CD14-positive monocyte (primary cell): ENCODE data around the gene DLGAP1. TPM values are rescaled to one million over a fixed set of nuclear protein-coding genes. Genes with fewer than 3 reads are reported as not detected.

Source experiments
- DNase-seq, 3 donors: peaks; one replicate each; pipeline ENCODE4 v3.0.0-alpha.2; 2011 to 2022
- H2AFZ ChIP-seq: 2 replicates; pipeline ENCODE4 v1.6.0; 2012; ENCODE audit warnings: mild to moderate bottlenecking, low read depth, low read length, inconsistent platforms; ENCODE audit not compliant: insufficient read depth, poor library complexity, severe bottlenecking
- H3K27ac ChIP-seq, 2 donors: 1 replicate in 1 of 2; 2 replicates in 1 of 2; pipeline ENCODE4 v1.5.1; 2012 to 2013; ENCODE audit warnings: low read length in 2 of 2, control low read depth in 1 of 2, inconsistent platforms in 1 of 2, low read depth in 1 of 2, mild to moderate bottlenecking in 1 of 2
- H3K27me3 ChIP-seq, 2 donors: one replicate each; pipeline versions ENCODE4 v1.6.0 to v1.6.1; 2011 to 2013; ENCODE audit warnings: low read length in 2 of 2; ENCODE audit not compliant: control insufficient read depth in 2 of 2, insufficient read depth in 2 of 2
- H3K36me3 ChIP-seq, 2 donors: replicated peaks in 1 of 2; 1 replicate in 1 of 2; 2 replicates in 1 of 2; pipeline versions ENCODE4 v1.5.1 to v1.6.1; 2012 to 2013; ENCODE audit warnings: low read length in 2 of 2, control low read depth in 1 of 2, inconsistent platforms in 1 of 2, mild to moderate bottlenecking in 1 of 2; ENCODE audit not compliant: insufficient read depth in 2 of 2, control insufficient read depth in 1 of 2
- H3K4me1 ChIP-seq, 2 donors: 1 replicate in 1 of 2; 2 replicates in 1 of 2; pipeline versions ENCODE4 v1.5.1 to v1.6.1; 2012 to 2013; ENCODE audit warnings: low read length in 2 of 2, control low read depth in 1 of 2, inconsistent platforms in 1 of 2, mild to moderate bottlenecking in 1 of 2, moderate library complexity in 1 of 2; ENCODE audit not compliant: insufficient read depth in 2 of 2, control insufficient read depth in 1 of 2
- H3K4me2 ChIP-seq: replicated peaks from 2 replicates; pipeline ENCODE3; 2012; ENCODE audit warnings: low read length, moderate library complexity, mild to moderate bottlenecking; ENCODE audit not compliant: poor library complexity, severe bottlenecking; ENCODE audit errors: extremely low read depth
- H3K4me3 ChIP-seq, 3 experiments: fragments of 200-600 bp in 1 of 3; sonication (generic) in 1 of 3; replicated peaks in 1 of 3; 1 replicate in 2 of 3; 2 replicates in 1 of 3; pipeline ENCODE4 v1.5.1; 2011 to 2013; ENCODE audit warnings: low read length in 3 of 3, mild to moderate bottlenecking in 3 of 3, control low read depth in 2 of 3, low read depth in 2 of 3, inconsistent platforms in 1 of 3, moderate library complexity in 1 of 3
- H3K79me2 ChIP-seq: 2 replicates; pipeline ENCODE4 v1.6.0; 2012; ENCODE audit warnings: mild to moderate bottlenecking, control low read depth, inconsistent platforms, low read length, moderate library complexity; ENCODE audit not compliant: insufficient read depth
- H3K9ac ChIP-seq: 2 replicates; pipeline ENCODE4 v1.6.0; 2017; ENCODE audit warnings: low read length, mild to moderate bottlenecking; ENCODE audit not compliant: insufficient read depth, poor library complexity, severe bottlenecking
- H3K9me3 ChIP-seq, 2 donors: replicated peaks in 1 of 2; 1 replicate in 1 of 2; 2 replicates in 1 of 2; pipeline versions ENCODE4 v1.5.1 to v1.6.1; 2012 to 2013; ENCODE audit warnings: low read length in 2 of 2, control low read depth in 1 of 2; ENCODE audit not compliant: control insufficient read depth in 1 of 2, insufficient read depth in 1 of 2
- H4K20me1 ChIP-seq: 2 replicates; pipeline ENCODE4 v1.6.0; 2012; ENCODE audit warnings: mild to moderate bottlenecking, low read length, control low read depth, moderate library complexity; ENCODE audit not compliant: insufficient read depth
- H3K27ac Mint-ChIP-seq, 7 donors: one replicate each; pipeline ENCODE4 v1.8.0; 2020; ENCODE audit warnings: mild to moderate bottlenecking in 7 of 7, mixed read lengths in 7 of 7, moderate library complexity in 6 of 7, inconsistent platforms in 2 of 7
- H3K27me3 Mint-ChIP-seq, 3 donors: one replicate each; pipeline ENCODE4 v1.8.0; 2021 to 2022; ENCODE audit warnings: low read depth in 3 of 3, mild to moderate bottlenecking in 3 of 3, mixed read lengths in 3 of 3, moderate library complexity in 3 of 3, inconsistent platforms in 1 of 3
- H3K36me3 Mint-ChIP-seq, 2 donors: one replicate each; pipeline ENCODE4 v1.8.0; 2020; ENCODE audit warnings: mixed read lengths in 2 of 2, inconsistent platforms in 1 of 2, mild to moderate bottlenecking in 1 of 2
- H3K4me1 Mint-ChIP-seq: one replicate; pipeline ENCODE4 v1.8.0; 2020; ENCODE audit warnings: mild to moderate bottlenecking, mixed read lengths
- H3K4me3 Mint-ChIP-seq, 2 donors: one replicate each; pipeline ENCODE4 v1.8.0; 2020; ENCODE audit warnings: mild to moderate bottlenecking in 2 of 2, mixed read lengths in 2 of 2, moderate library complexity in 1 of 2
- H3K9me3 Mint-ChIP-seq, 7 donors: one replicate each; pipeline ENCODE4 v1.8.0; 2020 to 2022; ENCODE audit warnings: mixed read lengths in 7 of 7, mild to moderate bottlenecking in 6 of 7, moderate library complexity in 6 of 7, inconsistent platforms in 2 of 7
- WGBS: methylation state at CpG from one replicate; pipeline ENCODE4 v1.1.5; 2013; ENCODE audit warnings: missing lambda C conversion rate; ENCODE audit not compliant: insufficient coverage; 5-methylcytosine and 5-hydroxymethylcytosine counted together
- intact Hi-C, 2 donors: fragments of 100-400 bp; cut with micrococcal nuclease; formaldehyde crosslinking; loops; one replicate each; pipeline versions ENCODE4 v1.15.0 to v1.15.1; 2023
- polyA plus RNA-seq, 3 donors: library from polyadenylated mRNA; depleted of rRNA in 1 of 3; unstranded in 2 of 3; stranded (reverse) in 1 of 3; fragments of 300-500 nt in 2 of 3; fragments of >200 nt in 1 of 3; fragmentation: Illumina TruSeq in 2 of 3; gene quantifications; 1 replicate in 2 of 3; 2 replicates in 1 of 3; pipeline ENCODE4 v1.2.3, GENCODE V29; 2012 to 2021
- TF ChIP-seq, protein P1 (sequence below): fragments of 200-600 bp; IDR thresholded peaks from one replicate; pipeline ENCODE4 v1.8.0; 2022; ENCODE audit warnings: antibody characterized with exemption, mild to moderate bottlenecking

DLGAP1 gene
- polyA plus RNA-seq, 3 donors: 0.09 to 0.42 TPM; not detected in 1

DNA sequence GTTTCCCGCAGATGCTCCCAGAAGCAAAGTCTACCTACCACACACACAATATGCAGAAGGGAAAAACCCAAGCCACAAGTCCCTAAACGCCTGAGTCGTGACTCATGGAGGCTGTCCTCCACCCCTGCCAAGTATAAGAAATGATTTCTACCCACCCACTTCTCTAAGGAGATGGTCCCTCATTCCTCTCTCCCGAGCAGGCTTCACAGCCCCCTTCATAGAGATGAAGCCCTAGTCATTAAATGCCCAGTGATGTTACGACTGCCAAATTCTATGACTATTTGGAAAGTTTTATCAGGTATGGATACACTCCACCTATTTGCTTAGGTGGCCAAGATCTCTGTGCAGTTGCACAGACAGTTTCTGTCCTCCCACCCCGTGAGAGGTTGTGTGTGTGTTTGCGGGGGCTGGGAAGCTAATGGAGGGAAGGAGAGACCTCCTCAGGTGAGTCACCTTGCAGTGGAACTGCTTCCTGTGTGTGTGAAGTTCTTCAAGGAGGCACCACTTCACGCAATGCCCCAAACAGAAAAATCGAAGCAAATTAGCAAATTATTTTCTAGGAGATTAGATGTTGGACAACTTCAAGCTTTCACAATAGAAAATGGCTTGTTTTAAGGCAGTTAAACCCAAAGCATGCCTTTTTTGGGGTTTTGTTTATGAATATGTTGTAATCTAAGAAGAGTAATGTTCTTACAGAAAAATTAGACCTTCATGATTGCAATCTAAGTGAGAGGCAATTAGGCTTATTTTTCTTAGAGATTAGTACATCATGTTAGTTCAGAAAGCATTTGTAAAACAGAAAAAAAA lies 830.0 kb downstream of the DLGAP1 start:
- Mint-ChIP-seq H3K27ac (peak overlapping the region in 2 of 7 donors; percentile 46 to 61), H3K36me3 (no peaks in the 10 kb centered on the region), H3K9me3 (no peaks in the 10 kb centered on the region), H3K4me1 (peaks cover 17% of the 10 kb centered on the region), H3K27me3 (peaks cover 0 to 3% (median 3%) of the 10 kb centered on the region in 3 donors), H3K4me3 (no peak overlapping the region)
- Histone ChIP-seq H3K9me3 (no peaks in the 10 kb centered on the region), H3K4me3 (no peak overlapping the region), H3K4me2 (no peak overlapping the region), H3K36me3 (no peaks in the 10 kb centered on the region), H3K9ac (no peak overlapping the region), H3K27ac (no peak overlapping the region), H3K79me2 (no peaks in the 10 kb centered on the region), H4K20me1 (no peaks in the 10 kb centered on the region), H2AFZ (no peak overlapping the region), H3K4me1 (no peaks in the 10 kb centered on the region), H3K27me3 (no peaks in the 10 kb centered on the region)
- DNase-seq: peak in 2 of 3 donors; percentile 33 to 63
- TF ChIP-seq, protein P1, sequence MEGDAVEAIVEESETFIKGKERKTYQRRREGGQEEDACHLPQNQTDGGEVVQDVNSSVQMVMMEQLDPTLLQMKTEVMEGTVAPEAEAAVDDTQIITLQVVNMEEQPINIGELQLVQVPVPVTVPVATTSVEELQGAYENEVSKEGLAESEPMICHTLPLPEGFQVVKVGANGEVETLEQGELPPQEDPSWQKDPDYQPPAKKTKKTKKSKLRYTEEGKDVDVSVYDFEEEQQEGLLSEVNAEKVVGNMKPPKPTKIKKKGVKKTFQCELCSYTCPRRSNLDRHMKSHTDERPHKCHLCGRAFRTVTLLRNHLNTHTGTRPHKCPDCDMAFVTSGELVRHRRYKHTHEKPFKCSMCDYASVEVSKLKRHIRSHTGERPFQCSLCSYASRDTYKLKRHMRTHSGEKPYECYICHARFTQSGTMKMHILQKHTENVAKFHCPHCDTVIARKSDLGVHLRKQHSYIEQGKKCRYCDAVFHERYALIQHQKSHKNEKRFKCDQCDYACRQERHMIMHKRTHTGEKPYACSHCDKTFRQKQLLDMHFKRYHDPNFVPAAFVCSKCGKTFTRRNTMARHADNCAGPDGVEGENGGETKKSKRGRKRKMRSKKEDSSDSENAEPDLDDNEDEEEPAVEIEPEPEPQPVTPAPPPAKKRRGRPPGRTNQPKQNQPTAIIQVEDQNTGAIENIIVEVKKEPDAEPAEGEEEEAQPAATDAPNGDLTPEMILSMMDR: no peak
- intact Hi-C loops: no loop called here
- WGBS: 50% methylated on average over 6 of the region's 9 CpGs

DNA sequence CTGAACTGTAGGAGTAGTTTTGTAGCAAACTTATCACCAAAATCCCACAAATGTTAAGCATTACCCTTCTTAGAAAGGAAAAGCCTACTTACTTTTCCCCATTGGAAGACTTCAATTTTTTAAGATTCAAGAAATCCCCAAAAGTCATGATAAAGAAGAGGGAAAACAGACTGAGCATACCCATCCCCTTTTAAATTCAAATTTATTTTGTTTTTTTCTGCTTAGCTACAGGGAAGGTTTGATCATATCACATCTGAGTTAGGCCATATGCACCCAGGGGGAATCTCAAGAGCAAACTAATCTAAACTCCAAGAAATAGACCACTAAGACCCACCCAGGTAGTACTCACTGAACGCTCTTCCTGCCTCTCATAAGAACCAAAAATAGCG lies 830.6 kb downstream of the DLGAP1 start:
- Histone ChIP-seq H4K20me1 (no peaks in the 10 kb centered on the region), H3K79me2 (no peaks in the 10 kb centered on the region), H3K4me1 (no peaks in the 10 kb centered on the region), H3K9ac (no peak overlapping the region), H3K4me2 (no peak overlapping the region), H3K4me3 (no peak overlapping the region), H2AFZ (peak overlapping the region; percentile 44), H3K27ac (no peak overlapping the region), H3K9me3 (no peaks in the 10 kb centered on the region), H3K27me3 (no peaks in the 10 kb centered on the region), H3K36me3 (no peaks in the 10 kb centered on the region)
- no peaks in the 10 kb centered on the region for H3K36me3 Mint-ChIP-seq
- DNase-seq: no peak
- peaks cover 17% of the 10 kb centered on the region for H3K4me1 Mint-ChIP-seq
- 42% methylated on average over 2 of the region's 2 CpGs for WGBS
- intact Hi-C loops: no loop called here
- no peaks in the 10 kb centered on the region for H3K9me3 Mint-ChIP-seq
- TF ChIP-seq, protein P1: no peak
- peak overlapping the region in 1 of 2 donors; percentile 35 for H3K4me3 Mint-ChIP-seq
- peak overlapping the region in 2 of 7 donors; percentile 46 to 61 for H3K27ac Mint-ChIP-seq
- H3K27me3 Mint-ChIP-seq: peaks cover under 1 to 3% (median 3%) of the 10 kb centered on the region in 3 donors
